T47D (cell line): Measurements from ENCODE around the gene WNK2.
"Not testable (repeated sequence)": the region's sequence is repeated elsewhere in the genome, so short reads cannot be mapped to it uniquely, and the experiment has no call there.

ENCODE experiments used
- DNase-seq, 2 experiments: peaks; one replicate each; pipeline versions ENCODE4 v3.0.0 to v3.0.0-alpha.2; 2011 to 2012; ENCODE audit warnings: low read depth in 1 of 2, low spot score in 1 of 2
- JUND ChIP-seq: IDR thresholded peaks from 2 replicates; pipeline ENCODE4 v1.6.1; 2012; ENCODE audit warnings: low read depth
- in situ Hi-C: cut with HindIII; loops from 2 replicates; pipeline ENCODE4 v1.10.0; 2016; ENCODE audit warnings: low sequenced_read_pairs, low pct_unique_long_range_greater_than_20kb

WNK2 gene

DNA sequence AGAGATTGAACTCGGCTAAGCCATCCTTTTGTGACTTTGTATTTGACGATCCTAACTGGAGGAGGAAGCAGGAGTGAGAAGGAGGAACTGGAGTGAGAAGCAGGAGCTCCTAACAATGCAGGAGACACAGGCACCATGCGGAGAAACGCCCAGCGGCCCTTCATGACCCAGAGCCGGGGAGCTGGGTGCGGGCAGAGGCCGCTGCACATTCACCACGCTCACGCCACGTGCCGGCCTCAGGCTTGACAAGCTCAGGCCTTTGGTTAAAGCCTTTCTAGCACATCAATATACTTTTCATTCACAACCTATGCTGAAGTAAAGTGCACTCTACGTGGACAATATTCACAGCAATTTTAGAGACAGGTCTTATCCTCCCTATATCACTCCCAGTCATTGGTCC lies 142.7 kb downstream of the WNK2 start:
- no peak for DNase-seq
- in situ Hi-C loops: no loop called here
- TF ChIP-seq JUND: no peak

- peak in 1 of 2 experiments; percentile 53 for DNase-seq
- in situ Hi-C loops: no loop called here
- TF ChIP-seq JUND: no peak
Measured at GRCh38 chr9:93329629-93330280, 145.8 kb downstream of the WNK2 start.

GRCh38 chr9:93332317-93332716 lies 148.4 kb downstream of the WNK2 start:
- DNase-seq: no peak
- TF ChIP-seq JUND: no peak
- in situ Hi-C loops: no loop called here

DNA sequence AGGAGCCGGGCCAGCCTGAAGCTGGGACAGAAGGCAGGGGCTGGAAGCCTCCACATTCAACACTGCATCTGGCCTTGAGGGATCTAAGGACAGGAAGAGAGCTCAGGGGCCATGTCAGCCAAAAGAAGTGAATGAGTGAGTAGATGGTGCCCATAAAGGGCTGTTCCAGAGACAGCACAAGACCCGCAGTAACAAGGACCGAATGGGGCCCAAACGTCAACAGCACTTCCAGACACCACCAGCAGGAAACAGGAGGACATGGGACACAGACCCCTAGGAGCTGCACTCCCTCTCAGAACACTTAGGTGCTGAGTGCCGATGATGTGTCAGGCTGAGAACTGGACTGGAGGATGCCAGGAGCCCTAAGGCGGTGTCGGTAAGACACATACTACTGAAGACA lies 152.8 kb downstream of the WNK2 start:
- no peak for DNase-seq
- no peak for TF ChIP-seq JUND
- in situ Hi-C loops: no loop called here

DNA sequence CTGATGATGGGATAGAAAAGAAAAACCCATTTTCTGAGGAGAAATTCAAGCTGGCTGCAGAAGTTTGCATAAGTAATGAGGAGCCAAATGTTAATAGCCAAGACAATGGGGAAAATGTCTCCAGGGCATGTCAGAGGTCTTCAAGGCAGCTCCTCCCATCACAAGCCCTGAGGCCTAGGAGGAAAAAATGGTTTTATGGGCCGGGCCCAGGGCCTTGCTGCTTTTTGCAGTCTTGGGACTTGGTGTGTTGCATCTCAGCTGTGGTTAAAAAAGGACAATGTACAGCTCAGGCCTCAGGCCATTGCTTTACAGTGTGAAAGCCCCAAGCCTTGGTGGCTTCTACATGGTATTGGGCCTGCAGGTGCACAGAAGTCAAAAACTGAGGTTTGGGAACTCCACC lies 154.3 kb downstream of the WNK2 start:
- in situ Hi-C loops, DNase-seq: not testable (repeated sequence)

- no peak for TF ChIP-seq JUND
- in situ Hi-C loops: no loop called here
- DNase-seq: no peak
Measured at GRCh38 chr9:93340091-93340490, 156.2 kb downstream of the WNK2 start.

DNA sequence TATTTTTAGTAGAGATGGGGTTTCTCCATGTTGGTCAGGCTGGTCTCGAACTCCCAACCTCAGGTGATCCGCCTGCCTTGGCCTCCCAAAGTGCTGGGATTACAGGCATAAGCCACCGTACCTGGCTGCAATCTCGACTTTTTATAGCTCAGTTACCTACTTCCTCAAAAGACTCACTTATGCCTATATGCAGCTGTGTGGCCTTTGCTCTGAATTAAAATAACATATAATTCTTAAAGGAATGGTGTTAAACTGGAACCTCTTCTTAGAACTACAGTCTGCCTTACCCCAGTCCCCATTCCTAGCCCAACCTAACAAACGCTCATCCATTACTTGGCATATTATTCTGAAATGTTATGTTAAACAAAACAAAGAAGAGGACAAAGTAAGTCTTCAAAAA lies 157.9 kb downstream of the WNK2 start:
- DNase-seq, in situ Hi-C loops: not testable (repeated sequence)

- in situ Hi-C loops: not testable (repeated sequence)
Measured at GRCh38 chr9:93342428-93342827, 158.5 kb downstream of the WNK2 start.

DNA sequence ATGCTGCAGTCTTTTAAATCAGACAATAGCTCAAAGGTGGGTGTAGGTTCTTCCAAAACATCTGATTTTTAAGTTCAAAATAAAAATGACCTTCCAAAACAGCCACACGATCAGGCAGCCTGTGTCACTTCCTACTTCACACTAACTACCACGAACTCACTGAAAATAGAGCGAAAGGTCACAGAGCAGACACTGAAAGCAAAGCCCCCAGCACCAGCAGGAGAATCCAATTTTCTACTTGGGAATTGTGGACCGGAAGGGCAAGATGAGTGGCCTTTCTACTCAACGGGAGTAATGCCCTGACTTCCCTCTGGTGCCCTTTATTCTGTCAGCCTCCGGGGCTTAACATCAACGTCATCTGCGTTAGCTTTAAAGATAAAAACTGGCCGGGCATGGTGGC lies 159.7 kb downstream of the WNK2 start:
- in situ Hi-C loops: no loop called here
- no peak for DNase-seq
- no peak for TF ChIP-seq JUND

More at GRCh38 chr9:93342428-93342827, 158.5 kb downstream of the WNK2 start:
- DNase-seq: peak in 1 of 2 experiments; percentile 61

DNA sequence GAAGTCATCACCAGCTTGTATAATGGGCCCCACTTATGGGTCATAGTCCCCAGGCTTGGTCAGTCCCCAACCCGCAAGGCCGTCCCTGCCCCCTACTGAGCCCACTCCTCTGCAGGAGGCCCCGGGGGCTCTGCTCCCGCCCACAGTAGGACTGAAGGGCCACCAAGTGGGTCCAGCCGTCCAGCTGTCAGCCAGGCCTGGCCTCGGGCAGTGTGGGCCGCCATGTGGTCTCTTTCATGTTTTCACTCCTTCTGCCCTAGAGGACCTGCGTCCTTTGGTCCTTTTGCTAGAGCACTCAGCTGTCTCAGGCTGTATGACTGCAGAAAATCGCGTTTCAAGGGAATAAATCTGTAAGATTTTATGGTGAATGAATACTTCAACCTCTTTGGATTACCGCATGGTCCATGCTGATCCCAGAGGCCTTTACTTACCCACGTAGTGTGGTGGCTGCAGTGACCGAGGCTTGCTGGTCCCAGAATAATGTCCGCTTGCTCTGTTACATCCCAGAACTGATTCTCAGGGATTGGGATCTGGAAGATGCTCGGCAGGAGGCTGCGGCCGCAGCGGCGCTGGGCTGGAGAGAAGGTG lies 161.8 kb downstream of the WNK2 start:
- TF ChIP-seq JUND: no peak
- no peak for DNase-seq
- in situ Hi-C loops: no loop called here

DNA sequence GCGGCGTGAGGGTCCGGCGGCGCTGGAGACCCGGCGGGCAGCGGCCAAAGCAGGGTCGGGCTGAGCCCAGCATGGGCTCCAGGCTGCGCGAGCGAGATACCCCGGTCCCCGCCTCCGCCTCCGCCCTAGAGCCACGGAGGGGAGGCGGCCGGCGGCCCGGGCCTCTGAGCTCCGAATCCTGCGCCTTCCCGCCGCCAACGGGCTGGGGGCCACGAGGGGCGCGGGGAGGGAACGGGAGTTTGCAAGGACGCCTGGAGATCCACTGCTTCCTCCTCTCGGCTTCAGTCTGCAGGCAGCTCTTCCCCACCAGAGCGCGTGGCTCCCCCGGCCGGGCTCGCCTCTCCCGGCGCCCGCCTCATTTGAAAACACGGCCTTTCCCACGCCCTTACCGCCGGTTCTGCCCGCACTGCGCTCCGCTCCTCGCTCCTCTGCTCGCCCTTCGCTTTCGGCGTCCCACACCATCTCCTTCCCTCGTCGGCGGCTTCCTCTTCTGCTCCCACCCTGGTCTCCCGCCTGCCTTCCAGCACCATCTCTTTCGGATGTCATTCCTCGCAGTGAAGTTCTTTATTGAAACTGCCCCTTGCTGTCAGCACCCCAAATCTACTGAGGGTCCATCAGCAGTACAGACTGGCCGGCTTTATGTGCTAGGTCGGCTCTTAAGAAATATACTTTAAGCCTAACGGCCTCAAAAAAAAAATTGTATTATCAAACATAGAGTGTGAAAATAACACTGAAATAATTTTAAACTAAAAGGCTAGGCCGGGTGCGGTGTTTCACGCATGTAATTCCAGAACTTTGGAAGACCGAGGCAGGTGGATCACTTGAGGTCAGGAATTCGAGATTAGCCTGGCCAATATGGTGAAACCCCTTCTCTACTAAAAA lies 162.5 kb downstream of the WNK2 start:
- in situ Hi-C loops: no loop called here
- DNase-seq: no peak
- no peak for TF ChIP-seq JUND

DNA sequence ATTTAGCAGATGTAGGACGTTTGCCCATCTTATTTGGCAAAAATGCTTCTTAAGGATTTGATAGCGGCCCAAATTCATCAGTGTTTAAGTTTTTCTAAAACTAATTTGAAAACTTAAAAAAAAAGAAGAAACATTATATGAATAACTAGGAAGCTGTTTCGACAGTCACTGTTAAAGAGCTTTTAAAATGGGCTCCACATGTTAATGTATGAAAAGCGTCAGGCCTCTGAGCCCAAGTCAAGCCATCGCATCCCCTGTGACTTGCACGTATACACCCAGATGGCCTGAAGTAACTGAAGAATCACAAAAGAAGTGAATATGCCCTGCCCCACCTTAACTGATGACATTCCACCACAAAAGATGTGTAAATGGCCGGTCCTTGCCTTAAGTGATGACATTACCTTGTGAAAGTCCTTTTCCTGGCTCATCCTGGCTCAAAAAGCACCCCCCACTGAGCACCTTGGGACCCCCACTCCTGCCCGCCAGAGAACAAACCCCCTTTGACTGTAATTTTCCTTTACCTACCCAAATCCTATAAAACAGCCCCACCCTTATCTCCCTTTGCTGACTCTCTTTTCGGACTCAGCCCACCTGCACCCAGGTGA lies 163.5 kb downstream of the WNK2 start:
- in situ Hi-C loops, DNase-seq: not testable (repeated sequence)

DNA sequence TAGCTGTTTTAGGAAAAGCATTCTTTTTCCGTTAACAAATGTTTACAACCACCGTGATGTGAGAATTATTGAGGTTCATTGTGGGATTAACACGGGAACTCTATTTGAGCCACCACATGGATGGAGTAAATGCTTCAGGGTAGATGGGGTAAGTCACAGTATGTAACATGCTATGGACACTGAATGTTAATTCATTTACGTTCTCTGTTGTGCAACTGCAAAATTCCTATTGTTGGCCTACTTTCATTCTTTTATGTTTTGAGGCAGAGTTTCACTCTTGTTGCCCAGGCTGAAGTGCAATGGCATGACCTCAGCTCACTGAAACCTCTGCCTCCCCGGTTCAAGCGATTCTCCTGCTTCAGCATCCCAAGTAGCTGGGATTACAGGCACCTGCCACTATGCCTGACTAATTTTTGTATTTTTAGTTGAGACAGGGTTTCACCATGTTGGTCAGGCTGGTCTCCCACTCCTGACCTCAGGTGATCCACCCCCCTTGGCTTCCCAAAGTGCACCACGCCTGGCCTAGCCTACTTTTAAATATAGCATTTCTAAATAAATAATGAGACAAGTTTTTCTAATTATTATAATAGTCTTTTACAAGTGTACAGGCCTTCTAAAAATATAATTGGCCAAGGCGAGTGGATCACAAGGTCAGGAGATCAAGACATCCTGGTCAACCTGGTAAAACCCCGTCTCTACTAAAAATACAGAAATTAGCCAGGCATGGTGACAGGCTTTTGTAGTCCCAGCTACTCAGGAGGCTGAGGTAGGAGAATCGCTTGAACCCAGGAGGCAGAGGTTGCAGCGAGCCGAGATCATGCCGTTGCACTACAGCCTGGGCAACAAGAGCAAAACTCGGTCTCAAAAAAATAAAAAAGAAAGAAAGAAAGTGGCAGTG lies 169.7 kb downstream of the WNK2 start:
- DNase-seq, in situ Hi-C loops: not testable (repeated sequence)
